ENCODE data around the gene TMPRSS7. TPM values are rescaled to one million over a fixed set of nuclear protein-coding genes. Genes with fewer than 3 reads are reported as not detected.

The TMPRSS7 gene
- polyA plus RNA-seq, 1 of the 3 experiments (the other 2 are of a cell fraction), result 0.02 TPM

GRCh38 chr3:112056451-112056929 lies 22.0 kb downstream of the TMPRSS7 start:
- 80% methylated on average over 6 of the region's 6 CpGs for WGBS (ENCODE audit: low lambda C conversion rate)
- no peaks in the 10 kb centered on the region for H3K27me3 ChIP-seq (ENCODE audit: insufficient read depth)
- DNase-seq, result no peak
- H3K9me3 ChIP-seq, result no peaks in the 10 kb centered on the region
- no peak overlapping the region for H2AFZ ChIP-seq (ENCODE audit: low read depth)
- no peak overlapping the region for H3K4me3 ChIP-seq (ENCODE audit: low read depth in 2 of 2, low read length in 1 of 2)
- H3K4me2 ChIP-seq, result no peak overlapping the region; the same call in 1 of the 2 replicates
- H3K9me2 ChIP-seq, result no peaks in the 10 kb centered on the region
- no peak overlapping the region for H3K27ac ChIP-seq (ENCODE audit: low read depth in 2 of 2, low read length in 1 of 2)
- no peaks in the 10 kb centered on the region for H4K20me1 ChIP-seq (ENCODE audit: insufficient read depth)
- no peaks in the 10 kb centered on the region for H3K4me1 ChIP-seq (ENCODE audit: control insufficient read depth in 1 of 2, insufficient read depth in 2 of 2, low read depth in 1 of 2, low read length in 1 of 2)
- H3K36me3 ChIP-seq (replicated peaks in 1 of 2; ENCODE audit: control insufficient read depth in 1 of 2, insufficient read depth in 2 of 2, low read length in 1 of 2), result no peaks in the 10 kb centered on the region
- TF ChIP-seq, protein P1, sequence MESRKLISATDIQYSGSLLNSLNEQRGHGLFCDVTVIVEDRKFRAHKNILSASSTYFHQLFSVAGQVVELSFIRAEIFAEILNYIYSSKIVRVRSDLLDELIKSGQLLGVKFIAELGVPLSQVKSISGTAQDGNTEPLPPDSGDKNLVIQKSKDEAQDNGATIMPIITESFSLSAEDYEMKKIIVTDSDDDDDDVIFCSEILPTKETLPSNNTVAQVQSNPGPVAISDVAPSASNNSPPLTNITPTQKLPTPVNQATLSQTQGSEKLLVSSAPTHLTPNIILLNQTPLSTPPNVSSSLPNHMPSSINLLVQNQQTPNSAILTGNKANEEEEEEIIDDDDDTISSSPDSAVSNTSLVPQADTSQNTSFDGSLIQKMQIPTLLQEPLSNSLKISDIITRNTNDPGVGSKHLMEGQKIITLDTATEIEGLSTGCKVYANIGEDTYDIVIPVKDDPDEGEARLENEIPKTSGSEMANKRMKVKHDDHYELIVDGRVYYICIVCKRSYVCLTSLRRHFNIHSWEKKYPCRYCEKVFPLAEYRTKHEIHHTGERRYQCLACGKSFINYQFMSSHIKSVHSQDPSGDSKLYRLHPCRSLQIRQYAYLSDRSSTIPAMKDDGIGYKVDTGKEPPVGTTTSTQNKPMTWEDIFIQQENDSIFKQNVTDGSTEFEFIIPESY (IDR thresholded peaks at IDR 0.05; ENCODE audit: borderline replicate concordance, low read depth), result no peak
- TF ChIP-seq TAF1 (IDR thresholded peaks at IDR 0.05; ENCODE audit: borderline replicate concordance, low read depth, low read length), result no peak
- no peak for TF ChIP-seq RCOR1 (IDR thresholded peaks at IDR 0.05; ENCODE audit: low read length)
- no peak for TF ChIP-seq POLR2AphosphoS5 (IDR thresholded peaks at IDR 0.05; ENCODE audit: low read depth, low read length)
- TF ChIP-seq FOXM1 (IDR thresholded peaks at IDR 0.05; ENCODE audit: low read depth), result no peak
- TF ChIP-seq YY1 (IDR thresholded peaks at IDR 0.05; ENCODE audit: low read depth), result no peak
- TF ChIP-seq RFX5 (IDR thresholded peaks at IDR 0.05; ENCODE audit: low read length), result no peak
- TF ChIP-seq RAD21 (IDR thresholded peaks at IDR 0.05; ENCODE audit: low read length), result no peak
- 0 out of 4 replicates have a peak, but pooled peaks of 1 of the 2 experiments have one; percentile 25 for TF ChIP-seq EP300 (IDR thresholded peaks at IDR 0.05; ENCODE audit: borderline replicate concordance in 1 of 2, low read depth in 1 of 2, low read length in 1 of 2)
- TF ChIP-seq, protein P2, sequence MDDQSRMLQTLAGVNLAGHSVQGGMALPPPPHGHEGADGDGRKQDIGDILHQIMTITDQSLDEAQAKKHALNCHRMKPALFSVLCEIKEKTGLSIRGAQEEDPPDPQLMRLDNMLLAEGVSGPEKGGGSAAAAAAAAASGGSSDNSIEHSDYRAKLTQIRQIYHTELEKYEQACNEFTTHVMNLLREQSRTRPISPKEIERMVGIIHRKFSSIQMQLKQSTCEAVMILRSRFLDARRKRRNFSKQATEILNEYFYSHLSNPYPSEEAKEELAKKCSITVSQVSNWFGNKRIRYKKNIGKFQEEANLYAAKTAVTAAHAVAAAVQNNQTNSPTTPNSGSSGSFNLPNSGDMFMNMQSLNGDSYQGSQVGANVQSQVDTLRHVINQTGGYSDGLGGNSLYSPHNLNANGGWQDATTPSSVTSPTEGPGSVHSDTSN (IDR thresholded peaks at IDR 0.05), result peak; percentile 55
- TF ChIP-seq NFIC (IDR thresholded peaks at IDR 0.05; ENCODE audit: borderline replicate concordance), result no peak; the same call in 1 of the 2 replicates
- TF ChIP-seq FOXJ3 (CRISPR knock-in tag; IDR thresholded peaks at IDR 0.05), result no peak
- peak; percentile 56 for TF ChIP-seq TCF12 (IDR thresholded peaks at IDR 0.05)
- TF ChIP-seq JUND (IDR thresholded peaks at IDR 0.05), result peak; percentile 60
- TF ChIP-seq, protein P3, sequence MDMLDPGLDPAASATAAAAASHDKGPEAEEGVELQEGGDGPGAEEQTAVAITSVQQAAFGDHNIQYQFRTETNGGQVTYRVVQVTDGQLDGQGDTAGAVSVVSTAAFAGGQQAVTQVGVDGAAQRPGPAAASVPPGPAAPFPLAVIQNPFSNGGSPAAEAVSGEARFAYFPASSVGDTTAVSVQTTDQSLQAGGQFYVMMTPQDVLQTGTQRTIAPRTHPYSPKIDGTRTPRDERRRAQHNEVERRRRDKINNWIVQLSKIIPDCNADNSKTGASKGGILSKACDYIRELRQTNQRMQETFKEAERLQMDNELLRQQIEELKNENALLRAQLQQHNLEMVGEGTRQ (IDR thresholded peaks at IDR 0.05; ENCODE audit: borderline replicate concordance, low read depth, low read length), result no peak
- no peak for TF ChIP-seq MAX (IDR thresholded peaks at IDR 0.05; ENCODE audit: low read depth)
- TF ChIP-seq EZH2phosphoT487 (IDR thresholded peaks at IDR 0.05; ENCODE audit: borderline replicate concordance, low read depth), result no peak
- peak; percentile 77 for TF ChIP-seq FOSL2 (IDR thresholded peaks at IDR 0.05; ENCODE audit: borderline replicate concordance, low read depth)
- POLR2A ChIA-PET, result no interaction called here
- no peaks in the 10 kb centered on the region for H3K79me2 ChIP-seq (ENCODE audit: insufficient read depth)
- CTCF ChIA-PET, result no interaction called here
- no peak overlapping the region for H3K9ac ChIP-seq
- peaks cover 5% of the 10 kb centered on the region for H3F3A ChIP-seq (replicated peaks; ENCODE audit: insufficient read depth)

Measured in SK-N-SH (cell line).